ENCODE results near the gene DCX.

- no peak for TF ChIP-seq CTCF (IDR thresholded peaks at IDR 0.05; ENCODE audit: borderline replicate concordance, extremely low read depth, low read length, poor library complexity, severe bottlenecking)
- TF ChIP-seq EZH2 (IDR thresholded peaks at IDR 0.05; ENCODE audit: borderline replicate concordance, low read depth, low read length, severe bottlenecking): no peak
Measured at GRCh38 chrX:111363741-111364140, 48.3 kb downstream of the DCX start.
